Retinal pigment epithelial cell (primary cell): ENCODE results near the gene NXPE2.

Experiments
- DNase-seq: peaks from one replicate; pipeline ENCODE4 v3.0.0-alpha.2; 2010; ENCODE audit warnings: low read depth
- H3K4me3 ChIP-seq: 2 replicates; pipeline ENCODE4 v1.5.1; 2011; ENCODE audit warnings: mild to moderate bottlenecking, low read length, control low read depth, moderate library complexity
- CTCF ChIP-seq: conservative IDR thresholded peaks from 2 replicates; pipeline ENCODE4 v1.5.1; 2011; ENCODE audit warnings: low read depth, low read length, control low read depth, inconsistent platforms

NXPE2 gene

GRCh38 chr11:114668109-114668508 lies 10.2 kb upstream of the NXPE2 start:
- no peak for TF ChIP-seq CTCF
- no peak overlapping the region for H3K4me3 ChIP-seq
- DNase-seq, result no peak

- no peak overlapping the region for H3K4me3 ChIP-seq
- no peak for DNase-seq
- no peak for TF ChIP-seq CTCF
Measured at GRCh38 chr11:114673661-114674060, 4.7 kb upstream of the NXPE2 start.

- TF ChIP-seq CTCF, result no peak
- H3K4me3 ChIP-seq, result no peak overlapping the region
Measured at GRCh38 chr11:114679505-114679904, 1.2 kb downstream of the NXPE2 start.

GRCh38 chr11:114683007-114683406 lies 4.7 kb downstream of the NXPE2 start:
- no peak for TF ChIP-seq CTCF
- DNase-seq, result no peak
- no peak overlapping the region for H3K4me3 ChIP-seq

More at GRCh38 chr11:114679505-114679904, 1.2 kb downstream of the NXPE2 start:
- DNase-seq, result no peak

- no peak for DNase-seq
- H3K4me3 ChIP-seq, result no peak overlapping the region
- no peak for TF ChIP-seq CTCF
Measured at GRCh38 chr11:114684636-114685035, 6.3 kb downstream of the NXPE2 start.

GRCh38 chr11:114685097-114685496 lies 6.8 kb downstream of the NXPE2 start:
- no peak overlapping the region for H3K4me3 ChIP-seq
- TF ChIP-seq CTCF, result no peak
- DNase-seq, result no peak

- TF ChIP-seq CTCF, result no peak
- DNase-seq, result no peak
- H3K4me3 ChIP-seq, result no peak overlapping the region
Measured at GRCh38 chr11:114705280-114706024, 27.1 kb downstream of the NXPE2 start.
